Loucy (cell line): Measurements from ENCODE around the gene EEFSEC.

ENCODE experiments used
- EZH2phosphoT487 ChIP-seq: fragments of 200-600 bp; IDR thresholded peaks from 2 replicates; pipeline ENCODE4 v1.6.1; 2018; ENCODE audit warnings: antibody characterized with exemption, mild to moderate bottlenecking, moderate library complexity, borderline replicate concordance
- TF ChIP-seq, protein P1 (sequence below): fragments of 200-600 bp; sonication (generic); conservative IDR thresholded peaks from 2 replicates; pipeline ENCODE4 v1.5.1; 2014; ENCODE audit warnings: mild to moderate bottlenecking, antibody characterized with exemption, low read length

DNA sequence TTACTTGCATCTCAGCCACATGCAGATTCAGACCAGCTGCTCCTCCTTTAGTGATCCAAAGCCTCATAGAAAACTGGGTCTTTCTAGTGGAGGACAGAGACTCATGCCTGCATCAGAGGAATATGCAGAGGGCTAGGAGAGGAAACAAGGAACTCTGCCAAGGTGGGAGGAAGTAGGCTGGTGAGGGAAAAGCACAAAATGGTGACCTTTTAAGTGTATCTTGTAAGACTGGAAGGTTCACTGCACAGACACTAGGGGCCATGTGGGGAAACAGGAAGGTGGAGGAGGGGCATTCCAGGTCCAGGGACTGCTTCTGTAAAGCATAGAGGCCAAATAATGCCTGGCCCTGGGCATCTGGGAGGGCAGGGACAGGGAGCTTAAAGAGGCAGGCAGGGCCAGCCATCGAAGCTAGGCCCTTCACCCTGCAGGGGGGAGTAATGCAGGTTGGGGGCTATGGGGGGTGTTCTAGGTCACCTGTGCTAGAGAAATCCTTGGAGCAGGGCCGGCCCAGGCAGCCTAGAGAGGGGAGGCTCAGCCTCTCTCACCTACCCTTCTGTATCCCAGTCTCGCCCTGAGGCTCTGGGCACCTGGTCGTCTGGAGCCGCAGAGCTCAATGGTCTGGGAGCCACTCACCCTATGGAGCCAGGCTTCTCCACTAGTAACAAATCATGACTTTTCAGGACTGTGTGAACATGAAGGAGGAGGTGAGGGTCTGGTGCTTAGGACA is 195.7 kb downstream of the EEFSEC start:
- TF ChIP-seq, protein P1, sequence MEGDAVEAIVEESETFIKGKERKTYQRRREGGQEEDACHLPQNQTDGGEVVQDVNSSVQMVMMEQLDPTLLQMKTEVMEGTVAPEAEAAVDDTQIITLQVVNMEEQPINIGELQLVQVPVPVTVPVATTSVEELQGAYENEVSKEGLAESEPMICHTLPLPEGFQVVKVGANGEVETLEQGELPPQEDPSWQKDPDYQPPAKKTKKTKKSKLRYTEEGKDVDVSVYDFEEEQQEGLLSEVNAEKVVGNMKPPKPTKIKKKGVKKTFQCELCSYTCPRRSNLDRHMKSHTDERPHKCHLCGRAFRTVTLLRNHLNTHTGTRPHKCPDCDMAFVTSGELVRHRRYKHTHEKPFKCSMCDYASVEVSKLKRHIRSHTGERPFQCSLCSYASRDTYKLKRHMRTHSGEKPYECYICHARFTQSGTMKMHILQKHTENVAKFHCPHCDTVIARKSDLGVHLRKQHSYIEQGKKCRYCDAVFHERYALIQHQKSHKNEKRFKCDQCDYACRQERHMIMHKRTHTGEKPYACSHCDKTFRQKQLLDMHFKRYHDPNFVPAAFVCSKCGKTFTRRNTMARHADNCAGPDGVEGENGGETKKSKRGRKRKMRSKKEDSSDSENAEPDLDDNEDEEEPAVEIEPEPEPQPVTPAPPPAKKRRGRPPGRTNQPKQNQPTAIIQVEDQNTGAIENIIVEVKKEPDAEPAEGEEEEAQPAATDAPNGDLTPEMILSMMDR = no peak; the same call in 1 of the 2 replicates
- TF ChIP-seq EZH2phosphoT487 = no peak
